H7 (cell line): ENCODE data around the gene SHB. TPM values are rescaled to one million over a fixed set of nuclear protein-coding genes. Genes with fewer than 3 reads are reported as not detected.

Experiments used
- DNase-seq: peaks from one replicate; pipeline ENCODE4 v3.0.0; 2012
- H3K27me3 ChIP-seq: 2 replicates; pipeline ENCODE4 v1.6.0; 2011; ENCODE audit warnings: mild to moderate bottlenecking, low read length; ENCODE audit not compliant: control insufficient read depth, insufficient read depth
- H3K36me3 ChIP-seq: replicated peaks from 2 replicates; pipeline ENCODE4 v1.5.1; 2011; ENCODE audit warnings: low read length; ENCODE audit not compliant: control insufficient read depth, insufficient read depth
- H3K4me3 ChIP-seq: 2 replicates; pipeline ENCODE4 v1.5.1; 2011; ENCODE audit warnings: low read depth, mild to moderate bottlenecking, control low read depth, low read length, moderate library complexity; ENCODE audit not compliant: insufficient read depth
- total RNA-seq: library from RNA; depleted of rRNA; stranded (reverse); fragments of >200 nt; shearing (Covaris generic); gene quantifications from 2 replicates; pipeline ENCODE4 v1.2.3, GENCODE V29; 2014

SHB gene
- total RNA-seq, 1 experiment from 2014 or later, result 18.0 TPM

DNA sequence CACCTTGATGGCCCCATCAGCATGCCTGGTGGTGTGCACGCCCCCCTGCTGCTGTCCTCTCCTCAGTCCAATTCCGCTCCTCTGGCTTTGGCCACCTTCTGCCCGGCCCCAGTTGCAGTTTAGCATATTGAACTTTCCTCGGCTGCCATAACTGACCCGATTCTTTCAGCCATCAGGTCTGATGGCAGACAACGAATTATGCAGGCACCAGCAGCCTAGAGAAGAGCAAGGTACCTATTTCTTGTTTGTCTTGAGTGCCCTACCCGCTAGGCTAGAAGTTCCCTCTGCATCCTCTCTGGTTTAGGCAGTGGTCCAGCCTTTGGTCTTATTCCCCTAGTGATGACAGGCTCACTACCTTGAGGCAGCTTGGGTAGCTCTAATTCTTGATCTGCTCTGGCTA, 122.1 kb downstream of the SHB start:
- Histone ChIP-seq H3K4me3 (no peak overlapping the region), H3K27me3 (no peaks in the 10 kb centered on the region), H3K36me3 (no peaks in the 10 kb centered on the region; the same call in none of the 2 replicates)
- DNase-seq, result no peak

- Histone ChIP-seq H3K36me3 (no peaks in the 10 kb centered on the region; the same call in none of the 2 replicates), H3K4me3 (no peak overlapping the region), H3K27me3 (no peaks in the 10 kb centered on the region)
- DNase-seq, result no peak
These were observed 123.0 kb downstream of the SHB start for GRCh38 chr9:37946041-37946440.

- DNase-seq, result no peak
- H3K36me3 ChIP-seq, result no peaks in the 10 kb centered on the region; the same call in none of the 2 replicates
These were observed 124.2 kb downstream of the SHB start for GRCh38 chr9:37944671-37945481.

DNA sequence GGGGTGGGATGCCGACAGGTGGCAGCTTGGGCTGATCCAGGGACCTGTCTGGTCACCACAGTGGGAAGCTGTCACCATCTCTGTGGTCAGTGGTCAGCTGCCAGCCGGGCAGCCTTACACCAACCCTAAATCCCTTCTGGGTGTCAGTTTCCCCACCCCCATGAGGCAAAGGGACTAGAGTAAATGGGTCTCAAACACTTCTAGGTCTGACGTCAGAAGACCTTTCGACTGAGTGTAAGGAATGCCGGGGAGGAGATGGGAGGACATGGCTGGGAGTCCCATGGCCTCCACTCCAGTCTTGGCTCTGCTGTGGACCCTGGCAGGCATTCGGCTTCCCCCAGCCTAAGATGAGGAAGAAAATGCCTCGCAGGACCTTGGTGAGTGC, 124.8 kb downstream of the SHB start:
- DNase-seq, result no peak
- Histone ChIP-seq H3K4me3 (no peak overlapping the region), H3K36me3 (no peaks in the 10 kb centered on the region; the same call in none of the 2 replicates), H3K27me3 (no peaks in the 10 kb centered on the region)

More at GRCh38 chr9:37944671-37945481, 124.2 kb downstream of the SHB start:
- no peaks in the 10 kb centered on the region for H3K27me3 ChIP-seq
- H3K4me3 ChIP-seq, result no peak overlapping the region

DNA sequence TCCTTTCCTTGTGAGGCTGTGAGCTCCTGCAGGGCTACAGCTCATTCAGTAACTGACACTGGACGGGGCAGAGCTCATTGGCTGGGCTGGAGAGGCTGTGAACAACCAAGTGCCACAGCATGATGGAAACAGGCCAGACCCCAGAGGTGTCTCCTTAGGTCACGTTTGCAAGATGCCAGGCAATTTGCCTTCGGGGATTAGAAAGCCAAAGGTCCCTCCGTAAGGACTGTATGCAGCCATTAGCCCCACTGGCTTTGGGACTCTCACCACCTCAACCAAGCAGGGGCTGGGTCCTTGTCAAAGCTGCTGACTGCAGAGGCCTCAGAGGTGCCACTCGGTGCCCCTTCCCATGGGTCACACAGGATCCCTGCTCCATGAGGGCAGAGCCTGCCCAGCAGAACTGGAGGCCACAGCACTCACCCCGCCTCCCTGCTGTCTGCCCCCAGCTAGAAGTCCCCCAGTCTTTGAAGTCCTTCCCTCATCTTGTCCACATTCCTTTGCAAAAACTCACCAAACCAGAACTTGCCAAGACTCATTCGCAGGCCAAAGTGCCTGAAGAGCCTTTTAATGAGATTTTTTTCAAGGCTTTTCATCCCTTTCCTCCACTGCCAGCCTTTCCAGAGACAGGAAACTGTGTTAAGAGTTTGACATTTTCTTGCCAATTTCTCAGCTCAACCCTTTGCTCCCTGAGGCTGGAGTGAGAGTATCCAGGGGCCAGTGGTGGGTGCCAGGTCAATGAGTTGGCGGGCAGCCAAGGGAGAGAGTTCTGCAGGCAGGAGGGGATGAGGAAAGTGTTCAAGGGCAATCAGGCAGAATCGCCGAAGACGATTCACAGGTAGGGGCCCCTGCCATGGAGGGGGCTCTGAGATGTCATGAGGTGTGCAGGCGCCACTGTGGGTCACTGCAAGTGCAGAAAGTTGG, 125.4 kb downstream of the SHB start:
- no peaks in the 10 kb centered on the region; the same call in none of the 2 replicates for H3K36me3 ChIP-seq
- no peak overlapping the region for H3K4me3 ChIP-seq
- DNase-seq, result no peak
- H3K27me3 ChIP-seq, result no peaks in the 10 kb centered on the region

DNA sequence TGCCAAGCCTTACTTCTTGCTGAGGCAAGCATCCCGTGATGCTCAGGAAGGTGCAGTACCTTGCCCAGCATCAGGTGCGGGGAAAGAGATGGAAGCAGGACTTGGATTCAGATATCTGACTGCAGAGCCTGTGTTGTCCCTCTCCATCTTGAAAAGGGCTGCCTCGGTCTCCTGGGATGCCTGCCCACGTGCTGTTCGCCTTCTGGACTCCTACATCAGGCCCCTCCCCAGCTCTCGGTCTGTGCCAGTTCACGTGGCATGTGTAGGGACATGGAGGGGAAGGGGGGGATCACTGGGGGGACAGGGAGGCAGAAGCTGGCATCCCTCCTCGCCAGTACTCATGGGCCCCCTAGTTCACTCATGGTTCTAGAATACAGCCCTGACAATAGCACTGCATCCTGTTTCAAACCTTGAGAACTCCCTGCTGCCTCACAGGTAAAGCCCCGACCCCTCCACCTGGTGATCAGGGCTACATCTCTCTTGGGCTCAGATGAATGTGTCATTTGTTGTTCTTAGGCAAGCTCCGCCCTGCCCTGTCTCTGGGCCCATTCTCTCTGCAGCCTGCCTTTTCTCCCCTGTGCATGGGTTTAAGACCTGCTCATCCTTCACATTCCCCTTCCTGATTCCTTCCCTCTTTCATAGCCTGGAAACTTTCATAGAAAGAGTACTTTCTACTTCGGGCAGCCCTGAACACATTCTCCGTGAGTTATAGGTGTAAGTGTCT, 126.2 kb downstream of the SHB start:
- no peaks in the 10 kb centered on the region for H3K27me3 ChIP-seq
- H3K36me3 ChIP-seq, result no peaks in the 10 kb centered on the region; the same call in none of the 2 replicates
- DNase-seq, result no peak
- no peak overlapping the region for H3K4me3 ChIP-seq

DNA sequence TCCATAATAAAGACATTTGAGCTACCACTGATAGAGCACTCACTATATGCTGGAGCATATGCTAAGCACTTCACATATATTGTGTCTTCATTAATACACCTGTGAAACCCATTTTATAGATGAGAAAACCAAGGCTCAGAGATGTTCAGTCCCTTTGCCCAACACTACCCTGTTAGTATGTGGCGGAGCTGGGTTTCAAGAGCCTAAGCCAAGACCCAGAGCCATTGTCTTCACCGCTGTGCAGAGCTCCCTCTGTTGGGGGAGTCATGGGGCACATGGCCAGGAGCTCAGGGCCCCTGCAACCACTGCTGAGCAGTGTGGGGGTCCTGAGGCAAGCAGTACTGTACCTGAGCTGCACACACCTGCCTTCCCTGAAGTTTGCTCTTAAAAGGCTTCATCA, 127.8 kb downstream of the SHB start:
- H3K27me3 ChIP-seq, result no peaks in the 10 kb centered on the region
- no peak overlapping the region for H3K4me3 ChIP-seq
- DNase-seq, result peak; percentile 62
- no peaks in the 10 kb centered on the region; the same call in 1 of the 2 replicates for H3K36me3 ChIP-seq

GRCh38 chr9:37939575-37940095, 129.4 kb downstream of the SHB start:
- Histone ChIP-seq H3K36me3 (no peaks in the 10 kb centered on the region), H3K27me3 (no peaks in the 10 kb centered on the region), H3K4me3 (no peak overlapping the region)
- no peak for DNase-seq

GRCh38 chr9:37938121-37938891, 130.7 kb downstream of the SHB start:
- Histone ChIP-seq H3K36me3 (no peaks in the 10 kb centered on the region), H3K4me3 (no peak overlapping the region), H3K27me3 (no peaks in the 10 kb centered on the region)
- no peak for DNase-seq

DNA sequence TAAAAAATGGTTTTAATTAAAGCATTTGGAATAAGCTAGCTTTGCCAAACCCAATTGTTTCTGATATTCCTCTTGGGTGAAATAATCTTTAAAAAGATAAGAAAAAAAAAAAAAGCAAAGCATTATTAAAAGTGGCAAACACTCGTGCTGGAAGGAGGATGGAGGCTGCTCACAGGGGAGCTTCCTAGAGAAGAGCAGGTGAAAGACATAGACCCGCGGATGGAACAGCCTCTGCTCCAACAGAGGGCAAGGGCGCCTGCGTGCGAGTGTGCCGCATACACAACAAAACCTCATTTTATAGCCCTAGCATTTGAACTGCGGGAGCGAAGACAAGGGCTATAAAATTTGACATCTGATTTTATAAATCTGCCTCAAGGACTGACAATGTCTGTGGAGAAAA, 131.7 kb downstream of the SHB start:
- Histone ChIP-seq H3K4me3 (no peak overlapping the region), H3K27me3 (no peaks in the 10 kb centered on the region), H3K36me3 (no peaks in the 10 kb centered on the region)
- DNase-seq, result no peak

- DNase-seq, result no peak
- H3K36me3 ChIP-seq, result no peaks in the 10 kb centered on the region
- H3K4me3 ChIP-seq, result no peak overlapping the region
- H3K27me3 ChIP-seq, result no peaks in the 10 kb centered on the region
These were observed 132.1 kb downstream of the SHB start for GRCh38 chr9:37936965-37937364.

- Histone ChIP-seq H3K4me3 (no peak overlapping the region), H3K36me3 (no peaks in the 10 kb centered on the region), H3K27me3 (no peaks in the 10 kb centered on the region)
- no peak for DNase-seq
These were observed 132.7 kb downstream of the SHB start for GRCh38 chr9:37936376-37936775.

DNA sequence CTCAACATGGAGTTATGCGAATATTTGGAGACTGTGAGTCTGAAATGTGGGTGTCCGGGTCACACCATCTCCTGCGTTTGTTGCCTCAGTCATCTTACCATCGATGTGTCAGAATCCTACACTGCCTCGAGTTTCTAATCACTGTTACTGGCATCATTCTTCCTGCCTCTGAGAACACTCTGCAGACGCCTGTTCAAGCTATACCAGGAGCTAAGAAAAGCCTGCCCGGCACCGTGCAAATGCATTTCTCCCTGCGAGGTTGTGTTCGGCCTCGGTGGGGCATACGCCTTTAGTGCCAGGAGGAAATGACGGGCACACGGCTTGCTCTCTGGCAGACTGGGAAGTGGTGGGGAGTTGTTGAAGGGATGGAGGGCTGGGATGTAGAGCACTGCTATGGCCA, 133.9 kb downstream of the SHB start:
- Histone ChIP-seq H3K4me3 (no peak overlapping the region), H3K36me3 (no peaks in the 10 kb centered on the region), H3K27me3 (no peaks in the 10 kb centered on the region)
- DNase-seq, result no peak
